ENCODE results near the gene SPOCD1. TPM values are rescaled to one million over a fixed set of nuclear protein-coding genes. Genes with fewer than 3 reads are reported as not detected.
"Not testable (repeated sequence)": the region's sequence is repeated elsewhere in the genome, so short reads cannot be mapped to it uniquely, and the experiment has no call there.

Gene SPOCD1
- total RNA-seq, 1 donor from 2014 or later = not detected

DNA sequence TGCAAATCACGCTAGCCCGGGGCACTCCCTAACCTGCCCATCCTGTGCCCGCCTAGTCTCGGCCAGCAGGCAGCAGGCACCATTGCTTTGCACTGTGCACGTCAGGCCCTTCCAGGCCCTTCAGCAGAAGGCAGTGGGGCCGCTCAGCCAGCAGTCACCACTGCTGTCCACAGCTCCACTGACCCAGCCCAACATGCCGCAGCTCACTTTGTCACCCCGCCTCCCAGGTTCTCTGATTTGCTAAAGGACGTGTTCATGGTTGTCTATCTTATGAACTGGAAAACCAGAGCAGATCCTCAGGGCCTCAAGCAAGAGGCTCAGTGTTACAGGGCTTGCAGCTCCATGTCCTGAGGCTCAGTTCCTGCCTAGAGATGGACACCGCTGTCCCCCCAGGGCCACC lies 14.2 kb upstream of the SPOCD1 start:
- DNase-seq = no peak
- Histone ChIP-seq H3K9me3 (replicated peaks) (no peaks in the 10 kb centered on the region), H3K27me3 (ENCODE audit: low read depth) (peaks cover 16% of the 10 kb centered on the region), H3K27ac (replicated peaks) (no peak overlapping the region), H3K4me3 (no peak overlapping the region), H3K36me3 (no peaks in the 10 kb centered on the region), H3K4me1 (peaks cover 10% of the 10 kb centered on the region)
- intact Hi-C loops (cut with micrococcal nuclease) = no loop called here
- TF ChIP-seq, protein P1, sequence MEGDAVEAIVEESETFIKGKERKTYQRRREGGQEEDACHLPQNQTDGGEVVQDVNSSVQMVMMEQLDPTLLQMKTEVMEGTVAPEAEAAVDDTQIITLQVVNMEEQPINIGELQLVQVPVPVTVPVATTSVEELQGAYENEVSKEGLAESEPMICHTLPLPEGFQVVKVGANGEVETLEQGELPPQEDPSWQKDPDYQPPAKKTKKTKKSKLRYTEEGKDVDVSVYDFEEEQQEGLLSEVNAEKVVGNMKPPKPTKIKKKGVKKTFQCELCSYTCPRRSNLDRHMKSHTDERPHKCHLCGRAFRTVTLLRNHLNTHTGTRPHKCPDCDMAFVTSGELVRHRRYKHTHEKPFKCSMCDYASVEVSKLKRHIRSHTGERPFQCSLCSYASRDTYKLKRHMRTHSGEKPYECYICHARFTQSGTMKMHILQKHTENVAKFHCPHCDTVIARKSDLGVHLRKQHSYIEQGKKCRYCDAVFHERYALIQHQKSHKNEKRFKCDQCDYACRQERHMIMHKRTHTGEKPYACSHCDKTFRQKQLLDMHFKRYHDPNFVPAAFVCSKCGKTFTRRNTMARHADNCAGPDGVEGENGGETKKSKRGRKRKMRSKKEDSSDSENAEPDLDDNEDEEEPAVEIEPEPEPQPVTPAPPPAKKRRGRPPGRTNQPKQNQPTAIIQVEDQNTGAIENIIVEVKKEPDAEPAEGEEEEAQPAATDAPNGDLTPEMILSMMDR (IDR thresholded peaks at IDR 0.05; ENCODE audit: borderline replicate concordance) = no peak

DNA sequence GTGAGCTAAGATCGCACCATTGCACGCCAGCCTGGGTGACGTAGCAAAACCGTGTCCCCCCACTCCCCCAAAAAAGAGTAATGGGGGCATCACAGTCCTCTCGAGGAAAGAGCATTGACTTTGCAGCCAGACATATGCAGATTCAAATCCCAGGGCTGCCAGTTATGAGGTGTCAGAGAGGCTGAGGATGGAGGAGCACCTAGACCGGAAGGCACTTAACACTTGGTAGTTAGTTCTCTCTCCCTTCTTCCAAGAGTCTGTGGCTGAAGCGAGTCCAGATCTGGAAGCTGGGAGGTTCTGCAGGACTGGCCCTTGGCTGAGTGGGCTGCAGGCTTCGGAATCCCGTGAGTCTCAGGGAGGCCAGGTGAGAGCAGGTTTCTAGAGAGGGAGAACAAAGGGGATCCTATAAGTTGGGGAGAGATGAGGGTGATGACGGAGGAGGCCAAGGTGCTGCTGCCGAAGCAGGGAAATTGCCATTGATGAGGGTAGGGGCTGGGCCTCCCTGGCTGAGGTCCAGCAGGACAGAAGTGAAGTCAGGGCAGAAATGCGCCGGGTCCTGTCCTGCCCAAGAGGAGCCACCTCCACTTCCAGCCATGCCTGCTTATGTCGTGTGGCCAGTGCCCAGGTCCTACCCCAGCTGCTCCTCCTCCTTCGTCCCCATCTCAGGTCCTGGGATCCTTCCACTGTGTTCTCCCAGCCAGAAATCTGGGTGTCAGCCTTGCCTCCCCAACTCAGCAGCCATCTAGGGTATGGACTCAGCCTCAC lies 13.3 kb upstream of the SPOCD1 start:
- H3K4me1 ChIP-seq = peaks cover 10% of the 10 kb centered on the region
- peaks cover 16% of the 10 kb centered on the region for H3K27me3 ChIP-seq (ENCODE audit: low read depth)
- no peaks in the 10 kb centered on the region for H3K36me3 ChIP-seq
- no peaks in the 10 kb centered on the region for H3K9me3 ChIP-seq (replicated peaks)
- H3K27ac ChIP-seq (replicated peaks) = no peak overlapping the region
- H3K4me3 ChIP-seq = no peak overlapping the region
- intact Hi-C loops (cut with micrococcal nuclease) = no loop called here
- TF ChIP-seq, protein P1 (IDR thresholded peaks at IDR 0.05; ENCODE audit: borderline replicate concordance) = no peak
- DNase-seq = no peak

DNA sequence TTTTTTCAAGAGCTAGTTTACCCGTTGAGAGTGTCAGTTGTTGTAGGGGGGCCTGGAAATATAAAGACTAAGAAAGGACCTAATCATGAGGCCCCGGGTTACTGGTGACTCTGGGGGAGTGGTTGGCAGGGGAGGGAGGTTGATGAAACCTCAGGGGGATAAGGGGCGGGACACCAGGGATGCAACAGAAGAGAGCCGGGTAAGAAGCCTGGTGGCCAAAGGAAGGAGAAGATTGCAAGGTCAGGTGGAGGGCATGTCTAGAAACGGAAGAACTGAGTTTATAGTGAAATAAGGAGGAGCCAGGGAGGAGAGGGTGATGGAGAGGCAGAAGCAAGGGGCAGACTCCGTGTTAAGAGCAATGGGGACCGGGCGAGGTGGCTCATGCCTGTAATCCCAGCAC lies 12.5 kb upstream of the SPOCD1 start:
- Histone ChIP-seq H3K27ac (replicated peaks) (no peak overlapping the region), H3K9me3 (replicated peaks) (no peaks in the 10 kb centered on the region), H3K36me3 (no peaks in the 10 kb centered on the region), H3K27me3 (ENCODE audit: low read depth) (peaks cover 16% of the 10 kb centered on the region), H3K4me1 (peaks cover 10% of the 10 kb centered on the region), H3K4me3 (no peak overlapping the region)
- TF ChIP-seq, protein P1 (IDR thresholded peaks at IDR 0.05; ENCODE audit: borderline replicate concordance) = no peak
- no peak for DNase-seq
- intact Hi-C loops (cut with micrococcal nuclease) = no loop called here

DNA sequence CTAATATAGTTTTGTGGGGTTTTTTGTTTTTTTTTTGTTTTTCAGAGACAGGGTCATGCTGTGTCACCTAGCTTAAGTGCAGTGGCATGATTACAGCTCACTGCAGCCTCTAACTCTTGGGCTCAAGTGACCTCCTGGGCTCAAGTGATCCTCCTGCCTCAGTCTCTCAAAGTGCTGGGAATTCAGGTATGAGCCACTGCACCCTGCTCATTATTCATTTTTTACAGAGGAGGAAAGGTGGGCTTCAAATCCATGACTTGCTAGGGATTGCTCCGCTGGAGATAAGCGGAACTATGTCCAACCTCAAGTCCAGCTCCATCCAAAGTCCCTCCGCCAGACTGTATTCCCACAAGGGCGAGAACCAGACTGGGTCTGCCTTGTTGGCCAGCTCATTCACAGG lies 8.0 kb upstream of the SPOCD1 start:
- TF ChIP-seq, protein P1 (IDR thresholded peaks at IDR 0.05; ENCODE audit: borderline replicate concordance) = no peak
- H3K4me1 ChIP-seq = no peaks in the 10 kb centered on the region
- no peak for DNase-seq
- intact Hi-C loops (cut with micrococcal nuclease) = no loop called here
- no peaks in the 10 kb centered on the region for H3K36me3 ChIP-seq
- H3K4me3 ChIP-seq = no peak overlapping the region
- no peak overlapping the region for H3K27ac ChIP-seq (replicated peaks)
- no peaks in the 10 kb centered on the region for H3K9me3 ChIP-seq (replicated peaks)
- no peaks in the 10 kb centered on the region for H3K27me3 ChIP-seq (ENCODE audit: low read depth)

DNA sequence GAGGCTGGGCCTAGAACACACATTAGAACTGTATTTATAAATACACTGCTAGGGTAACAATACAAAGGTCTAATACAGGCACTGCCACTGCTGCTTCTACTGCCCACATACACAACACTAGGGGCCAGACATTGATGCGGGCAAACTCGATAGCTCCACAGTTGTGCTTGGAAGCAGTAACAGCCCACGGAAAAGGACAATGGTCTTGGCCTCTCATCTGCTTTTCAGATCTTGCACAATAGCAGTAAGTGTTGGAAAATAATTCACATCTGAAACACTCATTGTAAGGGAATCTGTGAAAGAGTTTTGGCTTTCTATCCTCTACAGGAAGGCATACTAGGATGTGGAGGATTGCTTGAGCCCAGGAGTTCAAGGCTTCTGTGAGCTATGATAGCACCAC lies 6.9 kb upstream of the SPOCD1 start:
- no peak for DNase-seq
- Histone ChIP-seq H3K9me3 (replicated peaks) (no peaks in the 10 kb centered on the region), H3K27ac (replicated peaks) (no peak overlapping the region), H3K4me3 (no peak overlapping the region), H3K27me3 (ENCODE audit: low read depth) (no peaks in the 10 kb centered on the region), H3K4me1 (no peaks in the 10 kb centered on the region), H3K36me3 (no peaks in the 10 kb centered on the region)
- TF ChIP-seq, protein P1 (IDR thresholded peaks at IDR 0.05; ENCODE audit: borderline replicate concordance) = no peak
- intact Hi-C loops (cut with micrococcal nuclease) = no loop called here

- intact Hi-C loops (cut with micrococcal nuclease) = not testable (repeated sequence)
These were observed 4.4 kb upstream of the SPOCD1 start for GRCh38 chr1:31820196-31820595.

More at GRCh38 chr1:31820196-31820595, 4.4 kb upstream of the SPOCD1 start:
- not testable (repeated sequence) for H3K36me3 ChIP-seq; H3K27me3 ChIP-seq (ENCODE audit: low read depth); H3K4me3 ChIP-seq; H3K9me3 ChIP-seq (replicated peaks); DNase-seq; H3K4me1 ChIP-seq; H3K27ac ChIP-seq (replicated peaks)

All from left ventricle myocardium inferior (tissue), 1 donor.